NCI-H1930 (cell line): ENCODE results near the gene COL4A2.

Experiments used
- DNase-seq, 2 experiments: peaks; one replicate each; lab custom pipeline; 2025; lab: John Stamatoyannopoulos, UW

The COL4A2 gene

GRCh38 chr13:110339975-110340550 is 33.0 kb downstream of the COL4A2 start:
- DNase-seq: no peak

GRCh38 chr13:110340812-110341444 is 33.8 kb downstream of the COL4A2 start:
- DNase-seq: no peak

- DNase-seq: no peak
Measured at GRCh38 chr13:110341445-110342244, 34.6 kb downstream of the COL4A2 start.

GRCh38 chr13:110342474-110342873 is 35.4 kb downstream of the COL4A2 start:
- DNase-seq: no peak

- DNase-seq: no peak
Measured at GRCh38 chr13:110343241-110343865, 36.3 kb downstream of the COL4A2 start.

- no peak for DNase-seq
Measured at GRCh38 chr13:110344320-110344719, 37.2 kb downstream of the COL4A2 start.

GRCh38 chr13:110345266-110345665 is 38.2 kb downstream of the COL4A2 start:
- no peak for DNase-seq

GRCh38 chr13:110345701-110346100 is 38.6 kb downstream of the COL4A2 start:
- DNase-seq: no peak

GRCh38 chr13:110346661-110347067 is 39.6 kb downstream of the COL4A2 start:
- no peak for DNase-seq

GRCh38 chr13:110347088-110347487 is 40.0 kb downstream of the COL4A2 start:
- DNase-seq: no peak

GRCh38 chr13:110347535-110348308 is 40.6 kb downstream of the COL4A2 start:
- no peak for DNase-seq

GRCh38 chr13:110348309-110349105 is 41.4 kb downstream of the COL4A2 start:
- DNase-seq: no peak

- DNase-seq: no peak
Measured at GRCh38 chr13:110349239-110349638, 42.2 kb downstream of the COL4A2 start.

GRCh38 chr13:110350049-110350448 is 43.0 kb downstream of the COL4A2 start:
- no peak for DNase-seq

GRCh38 chr13:110350509-110350908 is 43.4 kb downstream of the COL4A2 start:
- DNase-seq: no peak

GRCh38 chr13:110351636-110352420 is 44.7 kb downstream of the COL4A2 start:
- DNase-seq: no peak

GRCh38 chr13:110352735-110353134 is 45.7 kb downstream of the COL4A2 start:
- DNase-seq: no peak

GRCh38 chr13:110353339-110353977 is 46.4 kb downstream of the COL4A2 start:
- DNase-seq: no peak

- DNase-seq: no peak
Measured at GRCh38 chr13:110354123-110354627, 47.1 kb downstream of the COL4A2 start.
